ENCODE results near the gene SLC2A3.
"Not testable (repeated sequence)": the region's sequence is repeated elsewhere in the genome, so short reads cannot be mapped to it uniquely, and the experiment has no call there.

The SLC2A3 gene

DNA sequence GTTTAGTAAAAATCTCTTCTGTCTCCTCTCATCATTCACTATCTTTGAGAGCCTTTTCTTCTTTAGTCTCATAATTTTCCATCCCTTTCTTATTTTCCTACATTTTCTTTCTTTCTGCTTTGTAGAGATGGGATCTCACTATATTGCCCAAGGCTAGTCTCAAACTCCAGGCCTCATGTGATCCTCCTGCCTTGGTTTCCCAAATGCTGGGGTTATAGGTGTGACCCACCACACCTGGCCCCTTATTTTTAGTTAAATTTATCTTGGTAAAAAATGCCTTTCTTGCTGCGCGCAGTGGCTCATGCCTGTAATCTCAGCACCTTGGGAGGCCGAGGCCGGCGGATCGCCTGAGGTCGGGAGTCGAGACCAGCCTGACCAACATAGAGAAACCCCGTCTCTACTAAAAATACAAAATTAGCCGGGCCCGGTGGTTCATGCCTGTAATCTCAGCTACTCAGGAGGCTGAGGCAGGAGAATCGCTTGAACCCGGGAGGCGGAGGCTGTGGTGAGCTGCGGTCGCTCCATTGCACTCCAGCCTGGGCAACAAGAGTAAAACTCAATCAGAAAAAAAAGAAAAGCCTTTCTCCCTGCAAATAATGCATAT lies 996 bp downstream of the SLC2A3 start:
- Histone ChIP-seq H3K9me3 (ENCODE audit: control insufficient read depth, insufficient read depth, low read length) (no peaks in the 10 kb centered on the region), H3K36me3 (ENCODE audit: insufficient read depth, low read length) (peaks cover 41% of the 10 kb centered on the region), H3K9ac (ENCODE audit: low read depth, low read length) (peak overlapping the region; percentile 88), H3K4me1 (ENCODE audit: insufficient read depth, low read length) (peaks cover 11% of the 10 kb centered on the region)

DNA sequence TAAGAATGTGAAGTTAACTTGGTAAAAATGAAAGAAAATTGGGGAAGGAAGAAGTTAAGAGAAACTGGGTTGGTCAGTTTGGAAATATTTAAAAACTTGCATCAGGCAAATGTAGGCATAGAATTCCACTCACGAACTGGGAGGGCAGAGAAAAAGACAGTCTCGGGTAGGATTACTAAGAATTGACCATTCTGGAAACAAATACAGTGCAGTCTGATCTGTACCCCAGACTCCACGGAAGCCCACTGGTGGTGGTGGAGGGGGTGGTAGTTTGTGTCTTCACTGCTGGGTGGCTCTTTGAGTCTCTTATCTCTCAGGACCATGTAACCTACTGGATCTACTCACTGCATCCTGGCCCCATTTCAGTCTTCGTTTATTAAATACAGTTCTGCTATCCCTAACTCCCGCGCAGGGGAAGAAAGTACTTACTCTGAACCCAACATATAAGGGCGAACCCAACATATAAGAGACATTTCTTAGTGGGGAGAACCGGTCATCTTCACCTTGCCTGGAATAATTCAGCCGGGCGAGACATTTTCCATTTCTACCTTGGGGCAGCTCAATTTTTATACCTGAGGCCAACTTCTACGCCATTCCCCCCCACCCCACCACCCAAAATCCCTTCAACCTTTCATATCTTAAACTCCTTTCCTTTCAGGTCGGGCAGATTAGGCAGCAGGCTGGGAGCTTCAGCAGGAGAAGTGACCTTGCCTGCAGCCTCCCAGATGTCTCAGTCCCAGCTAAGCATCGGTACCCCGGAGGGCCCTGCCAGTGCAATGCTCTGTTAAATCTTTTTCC lies 1.7 kb downstream of the SLC2A3 start:
- H3K9me3 ChIP-seq (ENCODE audit: control insufficient read depth, insufficient read depth, low read length): no peaks in the 10 kb centered on the region
- H3K36me3 ChIP-seq (ENCODE audit: insufficient read depth, low read length): peaks cover 41% of the 10 kb centered on the region
- H3K4me1 ChIP-seq (ENCODE audit: insufficient read depth, low read length): peaks cover 11% of the 10 kb centered on the region
- peak overlapping the region; percentile 88 for H3K9ac ChIP-seq (ENCODE audit: low read depth, low read length)

DNA sequence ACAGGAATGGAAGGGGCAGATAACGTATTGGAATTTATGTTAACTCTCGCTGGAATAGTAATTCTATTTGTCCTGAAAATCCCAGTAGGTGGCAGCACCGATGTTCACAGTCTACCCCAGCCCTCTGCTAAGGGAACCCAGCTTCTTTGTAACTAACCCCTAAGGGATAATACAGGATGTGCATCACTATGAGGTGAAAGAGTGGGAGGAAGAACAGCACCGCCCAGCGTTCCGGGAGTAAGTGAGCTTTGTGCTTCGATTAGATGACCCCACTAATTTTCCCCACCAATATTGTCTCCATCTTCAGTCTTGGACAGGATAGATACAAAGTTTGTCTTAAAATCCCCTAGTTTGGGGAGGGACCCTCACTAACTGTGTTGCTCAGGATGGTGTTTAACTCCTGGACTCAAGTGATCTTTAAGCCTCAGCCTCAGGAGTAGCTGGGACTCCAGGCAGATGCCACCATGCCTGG lies 2.7 kb downstream of the SLC2A3 start:
- Histone ChIP-seq H3K9ac (ENCODE audit: low read depth, low read length) (peak overlapping the region; percentile 88), H3K4me1 (ENCODE audit: insufficient read depth, low read length) (peaks cover 9% of the 10 kb centered on the region), H3K9me3 (ENCODE audit: control insufficient read depth, insufficient read depth, low read length) (no peaks in the 10 kb centered on the region), H3K36me3 (ENCODE audit: insufficient read depth, low read length) (peaks cover 41% of the 10 kb centered on the region)

DNA sequence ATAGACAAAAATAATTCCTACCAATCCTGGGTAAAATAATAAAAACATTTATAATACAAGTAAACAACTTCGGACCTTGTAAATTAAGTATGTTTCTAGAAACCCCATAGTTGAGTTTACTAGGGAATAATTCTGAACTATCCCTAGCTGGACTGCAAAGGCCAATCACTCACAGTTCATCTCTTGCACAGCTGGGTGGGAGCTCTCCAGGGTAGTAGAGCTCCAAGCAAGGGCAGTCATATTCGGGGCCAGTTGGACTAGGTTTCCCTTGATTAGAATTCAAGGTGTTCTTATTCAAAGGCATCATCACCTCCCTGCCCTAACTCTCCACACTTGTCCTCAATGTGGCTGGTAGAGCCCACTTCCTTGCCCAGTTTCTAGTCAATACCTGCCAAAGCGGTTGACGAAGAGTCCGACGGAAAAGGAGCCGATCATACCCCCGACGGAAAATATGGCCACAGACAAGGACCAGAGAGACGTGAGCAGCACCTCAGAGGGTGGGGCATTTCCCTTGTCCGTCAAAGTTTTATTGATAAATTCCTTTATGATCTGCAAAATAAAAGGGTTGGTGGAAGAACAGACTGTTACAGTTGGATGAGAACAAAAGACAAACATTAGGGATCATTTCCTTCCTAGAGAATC lies 3.3 kb downstream of the SLC2A3 start:
- Histone ChIP-seq H3K36me3 (ENCODE audit: insufficient read depth, low read length) (peaks cover 42% of the 10 kb centered on the region), H3K9ac (ENCODE audit: low read depth, low read length) (peak overlapping the region; percentile 88; the same call in 1 of the 2 replicates)

DNA sequence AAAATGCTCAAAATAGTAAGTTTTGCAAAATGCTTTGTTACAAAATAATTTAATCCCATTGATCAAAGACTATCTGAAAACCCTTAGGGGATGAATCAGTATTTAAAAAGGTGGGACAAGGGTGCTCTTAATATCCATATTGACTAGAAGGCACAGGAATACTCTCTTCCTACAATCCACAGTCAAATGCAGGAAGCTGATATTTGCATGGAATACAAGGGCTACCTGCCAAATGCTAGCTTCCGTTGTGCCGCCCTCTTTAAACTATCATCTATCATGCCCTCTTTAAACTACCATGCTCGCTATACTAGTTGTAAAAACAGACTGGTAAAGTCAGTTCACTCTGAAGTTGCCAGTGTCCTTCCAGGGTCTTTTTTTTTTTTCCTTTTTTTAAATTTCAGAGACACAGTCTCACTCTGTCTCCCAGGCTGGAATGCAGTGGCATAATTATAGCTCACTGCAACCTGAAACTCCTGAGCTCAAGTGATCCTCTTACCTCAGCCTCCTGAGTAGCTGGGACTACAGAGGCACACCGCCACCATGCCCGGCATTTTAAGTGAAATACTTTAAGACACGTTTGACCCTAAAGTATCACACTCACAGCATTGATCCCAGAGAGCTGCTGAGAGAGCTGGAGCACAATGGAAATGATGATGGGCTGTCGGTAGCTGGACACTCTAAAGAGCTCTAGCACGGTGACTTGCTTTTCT lies 6.7 kb downstream of the SLC2A3 start:
- peaks cover 56% of the 10 kb centered on the region for H3K36me3 ChIP-seq (ENCODE audit: insufficient read depth, low read length)
- no peak overlapping the region for H3K9ac ChIP-seq (ENCODE audit: low read depth, low read length)
- H3K9me3 ChIP-seq (ENCODE audit: control insufficient read depth, insufficient read depth, low read length): no peaks in the 10 kb centered on the region
- peaks cover 4% of the 10 kb centered on the region; the same call in 1 of the 2 replicates for H3K4me1 ChIP-seq (ENCODE audit: insufficient read depth, low read length)

More for the DNA sequence above, 3.3 kb downstream of the SLC2A3 start:
- not testable (repeated sequence) for H3K9me3 ChIP-seq (ENCODE audit: control insufficient read depth, insufficient read depth, low read length); H3K4me1 ChIP-seq (ENCODE audit: insufficient read depth, low read length)

DNA sequence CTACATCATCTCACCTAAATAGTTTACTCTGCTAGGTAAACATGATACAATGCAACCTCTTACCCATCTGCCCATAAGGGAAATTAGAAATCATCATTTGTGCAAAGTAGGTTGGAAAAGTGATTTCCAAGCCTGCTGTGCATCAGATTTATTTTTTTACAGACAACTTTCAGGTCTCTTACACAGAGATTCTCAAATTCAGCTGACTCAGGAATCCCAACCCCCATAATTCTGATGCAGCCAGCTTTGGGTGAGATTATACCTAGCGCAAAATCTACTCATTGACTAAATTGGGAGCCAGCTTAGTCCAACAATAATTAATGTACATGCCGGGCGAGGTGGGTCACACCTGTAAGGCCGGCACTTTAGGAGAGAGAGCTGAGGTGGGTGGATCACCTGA lies 8.5 kb downstream of the SLC2A3 start:
- peaks cover 52% of the 10 kb centered on the region for H3K36me3 ChIP-seq (ENCODE audit: insufficient read depth, low read length)
- peaks cover 4% of the 10 kb centered on the region; the same call in 1 of the 2 replicates for H3K4me1 ChIP-seq (ENCODE audit: insufficient read depth, low read length)
- no peak overlapping the region for H3K9ac ChIP-seq (ENCODE audit: low read depth, low read length)
- no peaks in the 10 kb centered on the region for H3K9me3 ChIP-seq (ENCODE audit: control insufficient read depth, insufficient read depth, low read length)

DNA sequence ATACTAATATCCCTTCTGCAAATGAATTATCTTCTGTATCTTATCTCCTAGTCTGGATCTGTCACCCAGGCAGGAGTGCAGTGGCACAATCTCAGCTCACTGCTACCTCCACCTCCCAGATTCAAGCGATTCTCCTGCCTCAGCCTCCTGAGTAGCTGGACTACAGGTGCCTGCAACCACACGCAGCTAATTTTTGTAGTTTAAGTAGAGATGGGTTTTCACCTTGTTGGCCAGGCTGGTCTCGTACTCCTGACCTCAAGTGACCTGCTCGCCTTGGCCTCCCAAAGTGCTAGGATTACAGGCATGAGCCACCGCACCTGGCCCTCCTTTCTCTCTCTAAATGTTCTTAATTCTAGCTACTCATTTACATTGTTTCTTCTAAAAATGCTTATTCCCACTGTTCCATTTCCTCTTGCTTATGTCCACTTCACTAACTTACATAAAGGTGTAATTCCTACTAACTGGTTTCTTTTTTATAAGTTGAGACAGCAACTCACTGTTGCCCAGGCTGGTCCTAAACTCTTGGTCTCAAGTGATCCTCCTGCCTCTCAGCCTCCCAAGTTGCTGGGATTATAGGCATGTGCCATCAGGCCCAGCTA lies 9.8 kb downstream of the SLC2A3 start:
- H3K4me1 ChIP-seq (ENCODE audit: insufficient read depth, low read length); H3K9me3 ChIP-seq (ENCODE audit: control insufficient read depth, insufficient read depth, low read length); H3K9ac ChIP-seq (ENCODE audit: low read depth, low read length): not testable (repeated sequence)
- peaks cover 50% of the 10 kb centered on the region for H3K36me3 ChIP-seq (ENCODE audit: insufficient read depth, low read length)

DNA sequence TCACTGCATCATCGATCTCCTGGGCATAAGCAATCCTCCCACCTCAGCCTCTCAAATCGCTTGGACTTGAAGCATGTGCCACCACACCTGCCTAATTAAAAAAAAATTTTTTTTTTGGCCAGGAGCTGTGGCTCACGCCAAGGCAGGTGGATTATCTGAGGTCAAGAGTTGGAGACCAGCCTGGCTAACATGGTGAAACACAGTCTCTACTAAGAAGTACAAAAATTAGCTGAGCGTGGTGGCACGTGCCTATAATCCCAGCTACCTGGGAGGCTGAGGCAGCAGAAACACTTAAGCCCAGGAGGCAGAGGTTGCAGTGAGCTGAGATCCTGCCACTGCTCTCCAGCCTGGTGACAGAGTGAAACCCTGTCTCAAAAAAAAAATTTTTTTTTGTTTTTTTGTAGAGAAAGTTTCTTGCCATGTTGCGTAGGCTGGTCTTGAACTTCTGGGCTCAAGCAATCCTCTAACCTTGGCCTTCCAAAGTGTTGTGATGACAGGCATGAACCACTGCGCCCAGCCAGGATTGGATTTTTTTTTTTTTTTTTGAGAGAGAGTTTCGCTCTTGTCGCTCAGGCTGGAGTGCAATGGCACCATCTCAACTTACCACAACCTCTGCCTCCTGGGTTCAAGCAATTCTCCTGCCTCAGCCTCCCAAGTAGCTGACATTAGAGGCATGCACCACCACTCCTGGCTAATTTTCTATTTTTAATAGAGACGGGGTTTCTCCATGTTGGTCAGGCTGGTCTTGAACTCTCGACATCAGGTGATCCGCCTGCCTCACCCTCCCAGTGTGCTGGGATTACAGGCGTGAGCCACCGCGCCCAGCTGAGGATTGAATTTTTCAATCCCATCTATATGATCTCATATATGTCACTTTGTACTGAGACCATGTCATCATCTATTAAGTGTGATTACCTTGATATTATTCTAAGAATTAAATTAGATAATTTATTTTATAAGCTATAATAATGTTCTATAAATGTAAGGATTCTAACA lies 12.4 kb downstream of the SLC2A3 start:
- no peak overlapping the region for H3K9ac ChIP-seq (ENCODE audit: low read depth, low read length)
- no peaks in the 10 kb centered on the region for H3K9me3 ChIP-seq (ENCODE audit: control insufficient read depth, insufficient read depth, low read length)
- no peaks in the 10 kb centered on the region for H3K4me1 ChIP-seq (ENCODE audit: insufficient read depth, low read length)
- peaks cover 51% of the 10 kb centered on the region for H3K36me3 ChIP-seq (ENCODE audit: insufficient read depth, low read length)

DNA sequence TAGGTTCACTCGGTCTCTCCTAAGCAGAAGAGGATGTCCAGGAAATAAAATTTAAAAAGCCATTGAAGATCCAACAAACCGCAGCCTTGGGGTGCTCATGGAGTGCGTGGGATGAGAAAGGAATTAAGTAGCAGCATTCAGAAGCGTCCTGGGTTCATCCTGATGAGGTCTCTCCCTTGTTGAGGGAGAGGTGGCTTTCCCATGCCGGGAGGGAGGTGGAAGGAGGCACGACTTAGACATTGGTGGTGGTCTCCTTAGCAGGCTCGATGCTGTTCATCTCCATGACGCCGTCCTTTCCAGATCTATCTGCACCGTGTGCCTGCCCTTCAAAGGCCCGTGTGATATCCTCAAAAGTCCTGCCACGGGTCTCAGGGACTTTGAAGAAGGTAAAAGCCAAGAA lies 14.8 kb downstream of the SLC2A3 start:
- H3K4me1 ChIP-seq (ENCODE audit: insufficient read depth, low read length); H3K9me3 ChIP-seq (ENCODE audit: control insufficient read depth, insufficient read depth, low read length); H3K9ac ChIP-seq (ENCODE audit: low read depth, low read length): not testable (repeated sequence)
- H3K36me3 ChIP-seq (ENCODE audit: insufficient read depth, low read length): peaks cover 40% of the 10 kb centered on the region

DNA sequence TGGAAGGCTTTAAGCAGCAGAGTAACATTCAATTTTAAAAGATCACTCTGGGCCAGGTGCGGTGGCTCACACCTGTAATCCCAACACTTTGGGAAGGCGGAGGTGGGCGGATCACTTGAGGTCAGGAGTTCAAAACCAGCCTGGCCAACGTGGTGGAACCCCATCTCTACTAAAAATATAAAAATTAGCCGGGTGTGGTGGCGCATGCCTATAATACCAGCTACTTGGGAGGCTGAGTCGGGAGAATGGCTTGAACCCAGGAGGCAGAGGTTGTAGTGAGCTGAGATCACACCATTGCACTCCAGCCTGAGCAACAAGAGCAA lies 17.8 kb downstream of the SLC2A3 start:
- H3K9me3 ChIP-seq (ENCODE audit: control insufficient read depth, insufficient read depth, low read length); H3K4me1 ChIP-seq (ENCODE audit: insufficient read depth, low read length); H3K9ac ChIP-seq (ENCODE audit: low read depth, low read length): not testable (repeated sequence)
- peaks cover 21% of the 10 kb centered on the region for H3K36me3 ChIP-seq (ENCODE audit: insufficient read depth, low read length)

DNA sequence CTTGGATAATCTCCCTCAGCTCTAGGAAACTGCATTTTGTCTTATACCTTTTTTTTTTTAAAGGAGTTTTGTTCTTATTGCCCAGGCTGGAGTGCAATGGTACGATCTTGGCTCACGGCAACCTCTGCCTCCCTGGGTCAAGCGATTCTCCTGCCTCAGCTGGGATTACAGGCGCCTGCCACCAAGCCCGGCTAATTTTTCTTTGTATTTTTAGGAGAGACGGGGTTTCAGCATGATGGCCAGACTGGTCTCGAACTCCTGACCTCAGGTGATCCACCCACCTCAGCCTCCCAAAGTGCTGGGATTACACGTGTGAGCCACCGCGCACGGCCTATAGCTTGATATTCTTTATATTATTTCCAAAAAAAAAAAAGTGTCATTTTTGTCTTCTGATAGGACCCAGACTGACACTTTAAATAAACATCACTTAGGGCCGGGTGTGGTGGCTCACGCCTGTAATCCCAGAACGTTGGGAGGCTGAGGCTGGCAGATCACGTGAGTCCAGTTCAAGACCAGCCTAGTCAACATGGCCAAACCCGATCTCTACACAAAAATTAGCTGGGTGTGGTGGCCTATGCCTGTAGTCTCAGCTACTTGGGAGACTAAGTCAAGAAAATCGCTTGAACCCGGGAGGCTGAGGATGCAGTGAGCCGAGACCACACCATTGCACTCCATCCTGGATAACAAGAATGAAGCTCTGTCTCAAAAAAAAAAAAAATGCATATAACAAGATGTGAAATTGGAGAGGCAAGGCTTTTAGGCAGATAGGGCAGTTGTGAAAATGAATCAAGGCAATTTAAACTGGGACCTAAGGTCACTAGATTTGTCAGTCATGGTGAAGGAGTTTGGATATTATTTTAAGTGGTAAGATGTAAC lies 18.4 kb downstream of the SLC2A3 start:
- Histone ChIP-seq H3K9me3 (ENCODE audit: control insufficient read depth, insufficient read depth, low read length) (no peaks in the 10 kb centered on the region), H3K9ac (ENCODE audit: low read depth, low read length) (no peak overlapping the region), H3K4me1 (ENCODE audit: insufficient read depth, low read length) (peaks cover 8% of the 10 kb centered on the region; the same call in 1 of the 2 replicates), H3K36me3 (ENCODE audit: insufficient read depth, low read length) (peaks cover 19% of the 10 kb centered on the region)

DNA sequence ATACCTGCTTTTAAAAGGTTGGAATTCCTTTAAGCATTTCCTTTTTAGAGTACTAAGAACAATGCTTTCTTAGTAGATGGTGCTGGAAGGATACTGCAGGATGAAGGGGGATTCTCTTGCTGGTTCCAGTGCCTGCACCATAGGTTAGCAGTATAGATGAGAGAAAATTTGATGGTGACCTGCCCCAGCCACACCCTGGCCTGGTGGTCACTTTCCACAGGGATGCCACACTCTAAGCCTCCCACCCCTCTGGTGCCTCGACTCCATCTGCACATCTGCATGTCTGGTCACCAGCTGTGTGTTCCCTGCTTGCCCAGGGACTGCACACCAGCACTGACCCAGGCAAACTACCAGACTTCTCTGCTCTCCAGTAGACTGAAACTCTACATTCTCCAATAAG lies 19.1 kb downstream of the SLC2A3 start:
- no peaks in the 10 kb centered on the region for H3K9me3 ChIP-seq (ENCODE audit: control insufficient read depth, insufficient read depth, low read length)
- peaks cover 16% of the 10 kb centered on the region for H3K36me3 ChIP-seq (ENCODE audit: insufficient read depth, low read length)
- no peak overlapping the region for H3K9ac ChIP-seq (ENCODE audit: low read depth, low read length)
- H3K4me1 ChIP-seq (ENCODE audit: insufficient read depth, low read length): peaks cover 8% of the 10 kb centered on the region; the same call in 1 of the 2 replicates
